Measurements from ENCODE around the gene OR5K4. TPM values are rescaled to one million over a fixed set of nuclear protein-coding genes. Genes with fewer than 3 reads are reported as not detected.

Gene OR5K4
- total RNA-seq, 1 donor from 2014 or later, result not detected

DNA sequence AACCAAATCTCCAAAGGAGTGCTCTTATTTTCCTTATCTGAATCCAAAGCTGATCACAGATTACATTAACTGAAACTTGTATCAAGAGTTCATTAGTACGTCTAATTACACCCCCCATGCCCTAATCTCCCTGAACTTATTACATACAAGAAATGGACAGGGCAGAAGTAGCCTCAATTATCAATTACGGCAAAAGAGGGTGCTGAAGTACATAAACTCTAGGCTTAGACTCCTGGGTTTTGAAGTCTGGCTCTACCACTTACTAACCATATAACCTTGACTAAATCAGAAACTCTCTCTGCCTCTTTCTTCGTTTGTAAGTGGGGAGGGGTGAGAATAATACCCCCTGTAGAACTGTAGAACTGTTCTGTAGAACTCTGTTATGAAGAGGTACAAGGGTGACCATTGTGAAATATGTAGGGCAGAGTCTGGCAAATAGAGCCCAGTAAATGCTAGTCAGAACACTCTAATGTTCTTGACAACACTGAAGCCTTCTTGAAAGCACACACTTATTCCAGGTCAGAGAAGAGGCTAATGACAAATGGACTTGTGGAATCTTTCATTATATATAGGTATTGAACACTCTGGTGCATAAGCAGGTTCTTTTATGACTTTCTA, 19.6 kb upstream of the OR5K4 start:
- DNase-seq (ENCODE audit: low spot score in 2 of 2), result no peak
- TF ChIP-seq, protein P1, sequence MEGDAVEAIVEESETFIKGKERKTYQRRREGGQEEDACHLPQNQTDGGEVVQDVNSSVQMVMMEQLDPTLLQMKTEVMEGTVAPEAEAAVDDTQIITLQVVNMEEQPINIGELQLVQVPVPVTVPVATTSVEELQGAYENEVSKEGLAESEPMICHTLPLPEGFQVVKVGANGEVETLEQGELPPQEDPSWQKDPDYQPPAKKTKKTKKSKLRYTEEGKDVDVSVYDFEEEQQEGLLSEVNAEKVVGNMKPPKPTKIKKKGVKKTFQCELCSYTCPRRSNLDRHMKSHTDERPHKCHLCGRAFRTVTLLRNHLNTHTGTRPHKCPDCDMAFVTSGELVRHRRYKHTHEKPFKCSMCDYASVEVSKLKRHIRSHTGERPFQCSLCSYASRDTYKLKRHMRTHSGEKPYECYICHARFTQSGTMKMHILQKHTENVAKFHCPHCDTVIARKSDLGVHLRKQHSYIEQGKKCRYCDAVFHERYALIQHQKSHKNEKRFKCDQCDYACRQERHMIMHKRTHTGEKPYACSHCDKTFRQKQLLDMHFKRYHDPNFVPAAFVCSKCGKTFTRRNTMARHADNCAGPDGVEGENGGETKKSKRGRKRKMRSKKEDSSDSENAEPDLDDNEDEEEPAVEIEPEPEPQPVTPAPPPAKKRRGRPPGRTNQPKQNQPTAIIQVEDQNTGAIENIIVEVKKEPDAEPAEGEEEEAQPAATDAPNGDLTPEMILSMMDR (IDR thresholded peaks at IDR 0.05), result no peak
- Histone ChIP-seq H3K4me3 (no peak overlapping the region), H3K9me3 (no peaks in the 10 kb centered on the region), H3K4me1 (no peaks in the 10 kb centered on the region), H3K27ac (no peak overlapping the region), H3K27me3 (no peaks in the 10 kb centered on the region), H3K36me3 (no peaks in the 10 kb centered on the region)
- intact Hi-C loops (cut with DNase I), result no loop called here

DNA sequence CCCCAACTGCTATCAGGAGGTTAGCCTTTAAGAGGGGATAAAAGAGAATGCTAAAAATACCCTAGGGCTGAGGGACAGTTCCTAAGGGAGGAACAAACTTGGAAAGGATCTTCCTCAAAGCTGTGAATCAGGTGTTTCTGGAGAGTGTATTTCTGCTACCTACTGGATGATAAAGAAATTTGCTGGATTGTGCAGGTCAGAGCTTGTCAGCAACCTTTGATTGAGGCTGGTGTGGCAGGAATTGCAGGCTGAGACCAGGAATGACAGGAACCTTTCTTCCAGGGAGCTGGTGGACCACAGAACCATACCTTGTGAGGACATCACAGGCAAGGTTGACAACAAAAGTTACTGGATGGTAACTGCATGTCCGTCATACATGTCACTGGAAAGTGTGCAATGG, 14.6 kb upstream of the OR5K4 start:
- Histone ChIP-seq H3K4me1 (no peaks in the 10 kb centered on the region), H3K27me3 (no peaks in the 10 kb centered on the region), H3K36me3 (no peaks in the 10 kb centered on the region), H3K27ac (no peak overlapping the region), H3K9me3 (no peaks in the 10 kb centered on the region), H3K4me3 (no peak overlapping the region)
- no peak for DNase-seq (ENCODE audit: low spot score in 2 of 2)
- TF ChIP-seq, protein P1 (IDR thresholded peaks at IDR 0.05), result no peak
- intact Hi-C loops (cut with DNase I), result no loop called here

DNA sequence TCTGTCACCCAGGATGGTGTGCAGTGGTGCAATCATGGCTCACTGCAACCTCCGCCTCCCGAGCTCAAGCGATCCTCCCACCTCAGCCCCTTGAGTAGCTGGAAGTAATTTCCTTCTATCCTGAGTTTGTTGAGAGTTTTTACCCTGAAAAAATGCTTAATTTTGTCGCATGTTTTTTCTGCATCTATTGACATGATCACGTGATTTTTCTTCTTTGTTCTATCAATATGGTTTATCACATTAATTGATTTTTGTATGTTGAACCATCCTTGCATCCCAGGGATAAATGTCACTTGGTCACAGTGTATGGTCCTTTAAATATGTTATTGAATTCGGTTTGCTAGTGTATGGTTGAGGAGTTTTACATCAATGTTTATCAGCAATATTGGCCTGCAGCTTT, 11.9 kb upstream of the OR5K4 start:
- intact Hi-C loops (cut with DNase I), result no loop called here
- no peak overlapping the region for H3K27ac ChIP-seq
- TF ChIP-seq, protein P1 (IDR thresholded peaks at IDR 0.05), result no peak
- no peaks in the 10 kb centered on the region for H3K27me3 ChIP-seq
- H3K36me3 ChIP-seq, result no peaks in the 10 kb centered on the region
- H3K4me3 ChIP-seq, result no peak overlapping the region
- H3K9me3 ChIP-seq, result no peaks in the 10 kb centered on the region
- no peak for DNase-seq (ENCODE audit: low spot score in 2 of 2)
- H3K4me1 ChIP-seq, result no peaks in the 10 kb centered on the region

DNA sequence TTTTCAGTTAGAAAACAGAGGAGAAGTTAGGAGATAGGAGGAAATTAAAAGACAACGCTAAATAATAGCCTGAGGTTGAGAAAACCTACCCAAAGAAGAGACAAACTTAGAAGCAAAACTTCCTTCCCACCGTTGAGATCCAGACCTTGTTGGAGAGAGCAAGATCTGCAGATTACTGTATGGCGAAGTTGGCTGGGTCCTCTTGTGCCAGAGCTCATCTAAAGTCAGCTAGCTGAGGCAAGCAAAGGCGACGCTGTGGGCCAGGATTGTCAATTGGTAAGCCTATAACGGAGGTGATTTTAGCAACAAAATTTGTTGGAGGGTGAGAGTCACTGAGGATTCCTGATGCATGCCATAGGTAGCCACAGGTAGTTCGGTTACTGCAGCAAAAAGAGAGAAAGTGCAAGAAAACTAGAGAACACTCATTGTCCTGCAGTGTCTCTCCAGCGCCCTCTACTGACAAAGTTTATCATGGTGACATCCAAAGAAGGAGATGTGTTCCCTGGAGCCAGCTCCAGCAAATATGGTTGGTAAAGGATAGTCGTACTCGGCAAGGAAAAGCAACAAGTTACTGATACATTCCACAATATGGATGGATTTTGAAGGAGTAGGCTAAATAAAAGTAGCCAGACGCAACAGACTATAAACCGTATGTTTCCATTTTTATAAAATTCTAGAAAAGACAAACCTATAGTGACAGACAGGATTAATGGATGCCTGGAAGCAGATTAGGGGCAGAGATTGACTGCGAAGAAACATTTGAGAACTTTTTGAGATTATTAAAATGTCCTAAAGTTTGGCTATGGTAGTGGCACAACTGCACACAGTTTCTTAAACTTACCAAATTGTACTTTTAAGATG, 9.8 kb upstream of the OR5K4 start:
- no peak overlapping the region for H3K4me3 ChIP-seq
- H3K9me3 ChIP-seq, result no peaks in the 10 kb centered on the region
- H3K36me3 ChIP-seq, result no peaks in the 10 kb centered on the region
- TF ChIP-seq, protein P1 (IDR thresholded peaks at IDR 0.05), result peak in 1 of 3 experiments; percentile 19
- H3K27me3 ChIP-seq, result no peaks in the 10 kb centered on the region
- intact Hi-C loops (cut with DNase I), result no loop called here
- no peak overlapping the region for H3K27ac ChIP-seq
- DNase-seq (ENCODE audit: low spot score in 2 of 2), result no peak
- no peaks in the 10 kb centered on the region for H3K4me1 ChIP-seq

DNA sequence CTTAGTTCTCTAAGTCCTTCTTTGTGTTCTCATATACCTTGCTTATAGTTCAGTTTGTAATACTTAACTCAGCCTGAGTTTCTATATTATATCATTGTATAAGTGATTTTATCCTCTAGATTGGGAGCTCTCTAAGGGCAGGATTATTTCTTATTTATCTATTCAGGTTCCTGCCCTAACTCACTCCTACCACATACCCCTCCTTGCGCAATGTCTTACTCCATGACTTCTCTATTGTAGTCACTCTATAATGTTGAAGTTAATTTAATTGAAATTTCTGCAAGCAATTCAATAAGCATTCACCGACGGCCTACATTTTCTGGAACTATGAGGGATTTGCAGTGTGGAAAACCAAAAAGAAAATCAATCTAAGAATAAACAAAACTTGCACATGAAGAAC, 3.6 kb upstream of the OR5K4 start:
- no peak overlapping the region for H3K27ac ChIP-seq
- DNase-seq (ENCODE audit: low spot score in 2 of 2), result no peak
- H3K4me1 ChIP-seq, result no peaks in the 10 kb centered on the region
- no peaks in the 10 kb centered on the region for H3K27me3 ChIP-seq
- no peak overlapping the region for H3K4me3 ChIP-seq
- TF ChIP-seq, protein P1 (IDR thresholded peaks at IDR 0.05), result no peak
- intact Hi-C loops (cut with DNase I), result no loop called here
- H3K9me3 ChIP-seq, result no peaks in the 10 kb centered on the region
- H3K36me3 ChIP-seq, result no peaks in the 10 kb centered on the region

All from ascending aorta (tissue), 2 donors.